Right renal cortex interstitium (tissue), 3 donors: ENCODE results near the gene AICDA. TPM values are rescaled to one million over a fixed set of nuclear protein-coding genes. Genes with fewer than 3 reads are reported as not detected.
"Not testable (repeated sequence)": the region's sequence is repeated elsewhere in the genome, so short reads cannot be mapped to it uniquely, and the experiment has no call there.

Experiments
- DNase-seq, 3 donors: peaks; one replicate each; pipeline ENCODE4 v3.0.0-alpha.2; 2013; ENCODE audit warnings: low read depth in 3 of 3, low spot score in 2 of 3
- polyA plus RNA-seq, 3 donors: library from polyadenylated mRNA; unstranded; fragments of 120-200 nt; gene quantifications; one replicate each; pipeline ENCODE4 v1.2.1, GENCODE V29; 2013; ENCODE audit not compliant: insufficient read length in 3 of 3

Gene AICDA
- polyA plus RNA-seq = under 1 TPM; 0.35 to 0.79 (median 0.39) TPM

GRCh38 chr12:8612629-8613028 lies at the start of gene AICDA:
AICDA (minus strand) TSS chr12:8612859; CDS start chr12:8612767, 92 bp downstream.
- DNase-seq = no peak

DNA sequence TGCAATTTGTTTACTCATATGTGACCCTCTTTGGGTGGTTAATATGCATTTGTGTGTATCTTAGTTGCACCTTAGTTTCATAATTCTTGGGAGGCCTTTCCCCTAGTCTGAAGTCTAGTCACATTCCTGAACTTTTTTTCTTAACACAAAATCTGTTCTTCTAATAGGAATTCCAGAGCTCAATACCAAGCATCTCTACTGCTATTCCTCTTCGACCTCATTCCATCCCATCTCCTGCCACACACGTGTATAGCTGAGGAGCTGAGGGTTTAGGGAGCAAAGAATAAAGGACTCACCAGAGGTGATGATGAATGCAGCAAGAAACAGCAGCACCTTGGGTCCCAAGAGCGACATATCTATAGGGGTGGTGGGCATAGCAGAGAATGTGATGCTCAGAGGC lies 49.1 kb upstream of the AICDA start:
- DNase-seq = no peak

GRCh38 chr12:8661016-8661415 lies 48.4 kb upstream of the AICDA start:
- DNase-seq = no peak

DNA sequence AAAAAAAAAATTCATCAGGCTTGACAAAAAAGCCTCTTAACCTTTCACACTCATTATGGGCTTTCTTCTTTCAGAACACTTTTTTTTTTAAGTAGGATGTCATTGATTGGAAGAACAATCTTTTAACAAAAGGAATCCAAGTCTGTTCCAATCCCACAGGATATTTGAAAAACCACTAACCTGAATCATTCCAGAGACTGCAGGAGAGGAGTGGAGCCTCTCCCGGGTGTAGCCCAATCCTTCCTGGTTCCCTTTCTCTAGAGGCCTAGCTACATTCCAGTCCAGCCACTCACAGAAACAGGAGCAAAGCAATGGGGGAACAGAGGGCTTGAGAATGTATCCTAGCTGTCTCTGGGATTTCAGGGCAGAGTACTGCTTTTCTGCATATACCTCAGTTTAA lies 45.7 kb upstream of the AICDA start:
- no peak for DNase-seq

GRCh38 chr12:8655421-8655820 lies 42.8 kb upstream of the AICDA start:
- DNase-seq = no peak

DNA sequence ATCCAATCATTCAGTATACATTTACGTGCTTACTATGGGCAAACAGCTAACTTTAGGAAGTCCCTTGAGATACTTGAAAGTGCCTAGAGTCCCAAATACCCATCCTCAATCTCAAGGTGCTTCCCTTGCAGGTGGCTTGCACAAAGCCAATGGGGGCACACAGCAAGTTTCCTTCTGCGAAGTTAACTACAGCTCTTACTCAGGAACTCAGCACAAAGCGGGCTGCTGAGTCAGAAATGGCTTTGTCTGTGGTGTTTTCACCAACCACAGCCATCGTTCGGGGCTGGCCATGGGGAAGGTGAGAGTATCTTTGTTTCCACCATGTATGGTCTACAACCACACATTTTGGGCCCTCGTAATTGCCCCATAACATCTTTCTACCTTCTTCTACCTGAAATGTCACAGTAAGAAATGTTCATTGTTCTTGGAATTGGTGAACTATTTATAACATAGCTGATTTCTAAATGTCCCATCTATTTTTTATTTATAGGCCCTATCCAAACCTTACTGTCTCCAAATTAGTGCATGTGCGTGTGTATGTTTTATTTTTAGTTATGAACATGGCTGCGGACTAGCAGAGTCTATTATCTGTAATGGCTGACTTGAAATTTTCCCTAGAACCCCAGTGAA lies 36.0 kb upstream of the AICDA start:
- no peak for DNase-seq

GRCh38 chr12:8647968-8648367 lies 35.3 kb upstream of the AICDA start:
- DNase-seq = no peak

DNA sequence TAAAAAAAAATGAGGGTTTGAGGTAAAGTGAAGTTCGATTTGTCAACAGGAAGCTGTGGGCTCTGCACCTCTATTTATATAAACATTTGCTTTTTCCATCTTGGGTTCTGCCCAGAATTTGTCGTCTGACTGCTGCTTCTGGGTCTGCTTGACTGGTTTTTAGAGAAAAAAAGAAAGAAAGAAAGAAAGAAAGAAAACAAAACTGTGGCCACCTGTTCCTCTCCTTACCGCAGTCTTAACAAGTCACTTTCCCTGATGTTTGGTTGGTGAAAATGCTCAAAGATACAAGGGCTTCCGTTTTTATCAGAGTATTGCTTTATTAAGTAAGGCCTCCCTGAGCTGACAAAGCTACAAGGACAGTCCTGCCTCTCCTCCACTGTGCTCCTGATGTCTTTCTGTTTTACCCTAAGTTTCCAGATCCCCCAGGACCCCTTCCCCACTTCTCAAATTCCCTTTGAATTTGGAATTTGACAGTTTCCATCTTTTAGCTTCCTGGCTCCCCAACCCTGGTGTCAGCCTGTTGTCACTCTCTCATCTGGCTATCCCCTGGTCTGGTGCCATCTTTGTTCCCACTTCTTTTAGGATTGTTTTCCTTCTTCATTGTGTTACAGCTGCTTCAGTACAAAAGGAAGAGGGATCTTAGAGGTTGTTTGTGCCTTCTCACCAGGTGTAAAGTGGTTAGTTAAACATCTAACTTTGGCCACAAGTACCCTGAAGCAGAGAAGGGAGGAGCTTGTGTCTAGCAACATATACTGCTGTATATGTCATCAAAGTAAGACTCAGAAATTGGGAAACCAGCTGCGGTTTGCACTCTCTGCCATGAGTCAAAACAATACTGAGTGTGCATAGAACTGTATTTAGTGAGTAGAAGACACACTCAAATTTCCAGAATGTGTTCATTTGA lies 31.9 kb upstream of the AICDA start:
- DNase-seq = no peak

DNA sequence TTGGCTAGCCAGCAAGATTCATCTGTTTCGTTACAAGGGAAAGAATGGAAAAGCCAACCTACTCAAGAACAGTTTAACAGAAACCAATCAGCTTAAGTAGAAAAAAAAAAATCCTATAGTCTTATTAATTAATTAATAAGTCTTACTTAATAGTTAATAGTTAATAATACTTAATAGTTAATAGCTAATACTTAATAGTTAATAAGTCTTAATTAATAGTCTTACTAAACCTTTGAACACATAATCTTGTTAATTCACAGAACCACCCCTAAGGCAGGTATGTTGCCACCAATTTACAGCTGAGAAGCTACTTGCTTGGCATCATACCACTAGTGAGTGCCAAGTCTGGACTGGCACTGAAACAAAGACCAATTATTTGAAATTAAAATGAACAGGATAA lies 30.1 kb upstream of the AICDA start:
- DNase-seq = no peak

GRCh38 chr12:8639936-8640335 lies 27.3 kb upstream of the AICDA start:
- no peak for DNase-seq

DNA sequence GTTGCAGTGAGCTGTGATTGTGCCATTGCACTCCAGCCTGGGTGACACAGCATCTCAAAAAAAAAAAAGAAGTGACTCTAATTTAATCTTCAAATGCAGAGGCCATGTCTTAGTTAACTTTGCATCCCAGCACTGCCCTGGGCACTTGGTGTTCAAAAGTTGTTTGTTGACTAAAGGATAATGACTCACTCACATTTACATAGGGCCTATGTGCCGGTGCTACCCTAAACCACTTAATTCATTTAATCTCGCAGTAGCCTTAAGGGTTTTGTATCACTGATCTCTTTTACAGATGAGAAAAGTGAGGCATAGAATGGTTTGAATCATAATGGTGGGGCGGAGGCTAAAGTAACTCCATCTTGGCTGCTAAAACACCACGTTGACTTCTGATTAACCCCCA lies 26.3 kb upstream of the AICDA start:
- no peak for DNase-seq

DNA sequence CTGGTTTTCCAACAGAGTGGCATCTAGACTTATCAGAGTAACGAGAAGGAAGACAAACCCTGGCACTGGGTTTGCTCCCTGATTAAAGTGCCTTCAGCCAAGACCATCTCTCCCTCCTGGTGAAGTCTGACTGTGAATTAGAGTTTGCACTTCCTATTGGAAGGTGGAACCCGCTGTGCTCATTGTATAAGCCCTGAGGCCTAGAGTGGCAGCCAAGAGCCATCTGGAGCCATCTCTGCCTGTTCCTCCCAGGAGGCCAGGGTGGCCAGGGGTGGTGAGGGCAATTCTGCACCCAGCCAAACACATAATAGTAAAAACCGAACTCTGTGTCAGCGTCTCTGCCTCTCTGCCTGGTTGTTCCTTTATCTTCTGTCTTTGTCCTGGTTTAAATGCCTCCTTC lies 25.0 kb upstream of the AICDA start:
- no peak for DNase-seq

- DNase-seq = no peak
Measured at GRCh38 chr12:8637244-8637643, 24.6 kb upstream of the AICDA start.

- DNase-seq = no peak
Measured at GRCh38 chr12:8636581-8636980, 23.9 kb upstream of the AICDA start.

DNA sequence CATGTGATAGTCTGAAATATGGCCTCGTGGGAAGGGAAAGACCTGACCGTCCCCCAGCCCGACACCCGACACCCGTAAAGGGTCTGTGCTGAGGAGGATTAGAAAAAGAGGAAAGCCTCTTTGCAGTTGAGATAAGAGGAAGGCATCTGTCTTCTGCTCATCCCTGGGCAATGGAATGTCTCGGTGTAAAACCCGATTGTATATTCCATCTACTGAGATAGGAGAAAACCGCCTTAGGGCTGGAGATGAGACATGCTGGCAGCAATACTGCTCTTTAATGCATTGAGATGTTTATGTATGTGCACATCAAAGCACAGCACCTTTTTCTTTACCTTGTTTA lies 23.3 kb upstream of the AICDA start:
- DNase-seq = not testable (repeated sequence)

- DNase-seq = not testable (repeated sequence)
Measured at GRCh38 chr12:8635342-8636006, 22.8 kb upstream of the AICDA start.

- DNase-seq = no peak
Measured at GRCh38 chr12:8630131-8630530, 17.5 kb upstream of the AICDA start.

- no peak for DNase-seq
Measured at GRCh38 chr12:8629486-8630033, 16.9 kb upstream of the AICDA start.

DNA sequence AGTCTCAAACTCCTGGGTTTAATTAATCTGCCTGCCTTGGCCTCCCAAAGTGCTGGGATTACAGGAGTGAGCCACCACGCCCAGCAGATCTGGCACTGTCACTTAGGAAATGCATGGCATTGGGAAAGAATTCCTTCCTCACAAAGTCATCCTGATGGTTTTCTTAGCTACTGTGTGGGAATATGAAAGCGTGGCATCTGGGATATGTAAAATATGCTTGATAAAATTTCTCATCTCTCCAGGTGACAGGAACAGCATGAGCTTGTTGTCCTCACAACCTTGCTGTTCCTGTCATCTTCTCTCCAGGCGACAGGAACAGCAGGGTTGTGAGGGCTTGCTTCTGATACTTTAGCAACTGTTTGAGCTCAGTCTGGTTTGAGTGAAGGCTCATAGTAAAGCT lies 16.1 kb upstream of the AICDA start:
- DNase-seq = no peak

DNA sequence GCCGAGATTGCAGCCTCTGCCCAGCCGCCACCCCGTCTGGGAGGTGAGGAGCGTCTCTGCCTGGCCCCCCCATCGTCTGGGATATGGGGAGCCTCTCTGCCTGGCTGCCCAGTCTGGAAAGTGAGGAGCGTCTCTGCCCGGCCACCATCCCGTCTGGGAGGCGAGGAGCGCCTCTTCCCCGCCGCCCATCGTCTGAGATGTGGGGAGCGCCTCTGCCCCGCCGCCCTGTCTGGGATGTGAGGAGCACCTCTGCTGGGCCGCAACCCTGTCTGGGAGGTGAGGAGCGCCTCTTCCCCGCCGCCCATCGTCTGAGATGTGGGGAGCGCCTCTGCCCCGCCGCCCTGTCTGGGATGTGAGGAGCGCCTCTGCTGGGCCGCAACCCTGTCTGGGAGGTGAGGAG lies 12.1 kb upstream of the AICDA start:
- not testable (repeated sequence) for DNase-seq

- no peak for DNase-seq
Measured at GRCh38 chr12:8622646-8623045, 10.0 kb upstream of the AICDA start.
